Ecto neural progenitor cell (in vitro differentiated cells): ENCODE measurements around the gene MED16.

Experiments used
- DNase-seq: peaks from one replicate; pipeline ENCODE4 v3.0.0-alpha.2; 2018; ENCODE audit warnings: low spot score

MED16 gene

DNA sequence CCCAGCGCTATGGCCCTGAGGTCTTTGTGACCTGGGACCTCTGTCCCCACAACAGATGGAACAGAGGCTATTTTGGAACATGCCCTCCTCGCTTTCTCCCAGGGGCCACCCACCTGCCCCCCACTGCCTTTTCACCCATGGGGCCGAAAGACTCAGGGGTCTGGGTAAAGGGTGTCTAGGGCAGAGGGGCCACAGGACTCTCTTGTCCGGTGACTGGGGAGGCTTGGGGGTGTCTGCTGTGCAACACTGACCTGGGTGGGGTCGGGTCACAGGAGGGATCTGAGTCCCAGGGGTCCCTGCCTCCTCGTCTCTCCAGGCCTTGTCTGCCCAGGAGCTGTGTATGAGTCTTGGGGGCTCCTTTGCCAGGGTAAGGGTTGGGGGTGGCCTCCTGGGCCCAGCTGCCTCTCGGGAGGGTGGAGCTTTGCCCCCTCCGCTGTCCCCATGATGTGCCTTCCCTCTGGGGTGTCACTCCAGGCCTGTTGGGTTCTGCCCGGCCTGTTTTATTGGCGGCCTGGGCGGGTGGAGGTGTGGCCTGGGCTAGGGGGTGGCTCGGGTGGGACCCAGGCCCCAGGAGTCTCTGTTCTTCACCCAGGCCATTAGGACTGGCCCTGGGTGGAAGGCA, 34.9 kb upstream of the MED16 start:
- DNase-seq, result no peak

DNA sequence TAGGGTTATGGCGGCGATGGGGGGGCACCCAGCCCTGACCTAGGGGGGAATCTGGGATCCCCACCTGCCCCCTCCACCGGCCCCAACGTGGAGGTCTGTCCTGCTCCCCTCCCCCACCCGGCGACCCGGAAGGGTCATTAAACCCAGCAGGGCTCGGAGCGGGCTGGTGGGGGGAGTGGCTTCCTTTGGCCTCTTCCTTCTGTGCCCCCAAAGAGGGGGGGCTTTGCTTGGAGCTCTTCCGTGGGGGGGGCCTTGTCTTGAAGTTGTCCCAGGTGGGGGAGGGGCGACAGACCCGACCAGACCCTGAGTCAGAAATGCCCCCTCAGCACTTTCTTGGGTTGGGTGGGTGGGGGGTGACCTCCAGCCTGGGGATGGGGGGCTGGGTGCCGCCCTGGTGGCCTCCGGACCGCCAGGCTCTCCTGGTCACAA, 34.4 kb upstream of the MED16 start:
- no peak for DNase-seq

DNA sequence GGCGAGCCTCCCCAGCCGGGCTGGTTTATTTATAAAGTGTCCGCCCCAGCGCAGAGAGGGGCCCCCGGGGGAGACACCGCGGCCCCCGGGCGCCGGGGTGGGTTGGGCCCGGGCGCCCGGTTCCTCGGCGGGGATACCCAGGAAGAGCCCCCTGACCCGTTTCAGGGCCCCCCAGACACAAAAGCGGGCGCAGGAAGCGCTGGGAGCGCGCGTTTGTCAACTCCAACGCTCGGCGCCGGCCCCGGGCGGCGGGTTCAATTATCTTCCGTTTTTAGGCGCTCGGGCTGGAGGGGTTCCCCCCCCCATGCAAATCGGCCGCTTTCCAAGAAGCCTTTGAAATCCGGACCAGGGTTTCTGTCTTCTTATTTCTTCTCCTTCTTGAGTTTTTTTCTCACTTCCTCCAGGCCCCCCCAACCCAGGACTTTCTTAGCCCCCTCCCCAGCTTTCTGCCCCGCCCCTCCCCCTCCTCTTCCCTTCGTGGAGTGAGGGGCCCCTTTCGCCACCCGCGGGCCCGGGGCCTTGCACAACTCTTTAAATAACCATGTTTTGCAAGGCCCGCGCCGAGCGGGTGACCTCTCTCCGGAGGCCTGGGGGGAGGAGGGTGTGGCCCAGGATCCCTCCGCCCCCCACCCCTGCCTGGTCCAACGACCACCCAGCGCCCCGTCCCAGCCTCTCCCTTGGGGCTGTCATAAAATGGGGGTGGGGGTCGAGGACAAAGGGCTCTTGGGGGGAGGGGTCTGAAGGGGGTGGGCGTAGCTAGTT, 33.8 kb upstream of the MED16 start:
- peak; percentile 76 for DNase-seq

DNA sequence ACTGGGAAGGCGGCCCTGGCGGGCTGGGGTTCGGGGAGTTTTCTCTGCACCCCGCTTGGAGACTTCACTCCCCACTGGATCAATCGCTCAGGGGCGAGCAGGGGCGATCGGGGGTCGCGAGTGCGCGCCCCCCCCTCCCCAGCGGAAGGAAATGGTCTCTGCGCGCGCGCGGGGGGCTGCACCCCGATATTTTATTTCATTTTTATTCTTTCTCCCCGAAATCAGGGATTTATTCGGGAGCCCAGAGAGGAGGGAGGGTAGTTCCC, 33.3 kb upstream of the MED16 start:
- DNase-seq, result no peak

DNA sequence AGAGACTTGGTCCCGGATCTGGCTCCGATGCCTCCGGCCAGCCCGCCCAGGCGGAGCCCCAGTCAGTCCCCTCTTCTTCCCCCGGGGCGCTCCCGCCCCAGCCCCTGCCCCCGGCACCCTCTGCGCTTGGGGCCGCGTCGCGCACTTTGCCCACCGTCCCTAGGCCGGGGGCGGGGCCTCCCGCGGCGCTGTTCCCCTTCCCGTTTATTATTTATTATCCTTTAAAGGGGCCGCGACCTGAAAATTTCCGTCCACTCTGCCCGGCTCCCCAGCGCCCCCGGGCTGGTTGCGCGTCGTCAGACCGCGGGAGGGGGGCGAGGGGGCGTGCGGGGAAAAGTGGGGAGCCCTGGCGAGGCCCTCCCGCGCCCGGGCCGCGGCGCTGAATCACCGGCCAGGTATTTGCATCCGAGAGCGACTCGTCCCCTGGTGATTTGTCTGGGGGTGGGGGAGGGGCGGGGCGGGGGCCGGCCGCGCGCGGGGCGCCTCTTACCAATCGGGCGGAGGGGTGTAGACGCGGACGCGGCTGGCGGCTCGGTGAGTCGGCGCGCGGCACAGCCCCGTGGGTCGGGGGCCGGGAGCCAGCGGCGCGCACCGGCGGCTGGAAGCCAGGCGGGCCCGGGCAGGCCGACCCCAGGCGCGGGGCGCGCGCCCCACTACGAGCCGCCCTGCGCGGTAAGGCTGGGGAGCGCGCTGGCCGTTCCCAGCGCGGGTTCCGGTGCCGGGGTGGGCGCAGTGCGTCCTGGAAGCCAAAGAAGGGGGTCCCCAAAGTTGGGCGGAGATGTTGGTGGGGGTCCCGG, 32.7 kb upstream of the MED16 start, which contains the start of gene ARID3A:
ARID3A (plus strand) TSS at position 510 of the 797 bp plus-strand sequence. CDS start 3,494 bp downstream, outside the sequence.
- DNase-seq, result peak; percentile 90

DNA sequence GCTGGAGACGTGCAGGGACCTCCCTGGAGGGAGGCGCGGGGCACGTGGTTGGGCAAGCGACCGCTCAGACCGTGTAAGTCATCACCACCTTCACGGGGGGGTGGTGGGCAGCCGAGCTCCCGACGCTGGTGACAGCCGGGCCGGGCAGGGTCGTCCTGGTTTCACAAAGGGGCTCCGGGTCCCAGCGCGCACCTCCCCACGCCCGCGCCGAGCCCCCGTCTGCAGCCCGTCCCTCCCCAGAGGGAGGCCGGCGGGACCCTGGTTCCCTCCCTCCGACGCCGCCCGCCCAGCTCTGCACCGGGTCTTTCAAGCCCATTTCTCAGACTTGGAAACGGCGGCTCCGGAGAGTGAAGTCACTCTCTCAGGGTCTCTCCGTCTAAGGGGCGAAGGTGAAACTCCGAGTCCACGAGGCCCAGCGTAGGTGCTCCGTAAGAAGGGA, 32.1 kb upstream of the MED16 start:
- no peak for DNase-seq

DNA sequence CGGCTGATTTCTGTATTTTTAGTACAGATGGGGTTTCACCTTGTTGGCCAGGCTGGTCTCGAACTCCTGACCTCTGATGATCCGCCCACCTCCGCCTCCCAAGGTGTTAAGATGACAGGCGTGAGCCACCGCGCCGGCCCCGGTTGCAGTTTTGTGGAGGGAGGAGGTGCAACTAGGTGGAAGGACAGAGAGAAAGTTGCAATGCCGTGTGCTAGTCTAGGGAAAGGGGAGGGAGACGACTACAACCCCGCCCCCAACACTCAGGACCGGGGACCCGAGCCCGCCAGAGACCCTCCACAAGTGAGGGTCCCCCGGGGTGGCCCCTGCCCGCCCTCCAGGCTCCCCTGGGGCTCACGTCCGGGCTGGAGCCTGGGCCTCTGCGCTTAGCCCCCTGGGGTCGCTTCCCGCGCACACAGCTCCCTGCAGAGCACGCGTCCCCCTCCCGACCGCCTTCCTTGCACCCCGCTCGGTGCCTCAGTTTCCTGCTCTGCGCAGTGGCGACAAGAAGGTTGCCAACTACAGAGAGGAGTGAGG, 31.6 kb upstream of the MED16 start:
- no peak for DNase-seq

DNA sequence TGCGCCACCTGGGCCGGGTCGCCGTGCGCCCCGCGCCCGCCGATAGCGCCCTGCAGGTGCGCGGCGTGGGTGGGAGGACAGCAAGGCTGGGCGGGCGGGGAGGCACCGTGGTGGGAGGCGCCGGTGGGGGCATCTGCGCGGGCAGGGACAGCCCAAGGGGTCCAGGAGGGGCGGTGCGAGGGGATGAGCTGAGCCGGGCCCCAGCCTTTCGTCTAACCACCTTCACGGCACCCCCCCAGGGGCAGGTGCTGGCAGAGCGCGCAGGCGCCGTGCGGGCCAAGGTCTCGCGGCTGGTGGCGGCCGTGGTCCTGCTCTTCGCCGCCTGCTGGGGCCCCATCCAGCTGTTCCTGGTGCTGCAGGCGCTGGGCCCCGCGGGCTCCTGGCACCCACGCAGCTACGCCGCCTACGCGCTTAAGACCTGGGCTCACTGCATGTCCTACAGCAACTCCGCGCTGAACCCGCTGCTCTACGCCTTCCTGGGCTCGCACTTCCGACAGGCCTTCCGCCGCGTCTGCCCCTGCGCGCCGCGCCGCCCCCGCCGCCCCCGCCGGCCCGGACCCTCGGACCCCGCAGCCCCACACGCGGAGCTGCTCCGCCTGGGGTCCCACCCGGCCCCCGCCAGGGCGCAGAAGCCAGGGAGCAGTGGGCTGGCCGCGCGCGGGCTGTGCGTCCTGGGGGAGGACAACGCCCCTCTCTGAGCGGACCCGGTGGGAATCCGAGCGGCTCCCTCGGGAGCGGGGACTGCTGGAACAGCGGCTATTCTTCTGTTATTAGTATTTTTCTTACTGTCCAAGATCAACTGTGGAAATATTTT, 27.3 kb upstream of the MED16 start:
- DNase-seq, result peak; percentile 63

DNA sequence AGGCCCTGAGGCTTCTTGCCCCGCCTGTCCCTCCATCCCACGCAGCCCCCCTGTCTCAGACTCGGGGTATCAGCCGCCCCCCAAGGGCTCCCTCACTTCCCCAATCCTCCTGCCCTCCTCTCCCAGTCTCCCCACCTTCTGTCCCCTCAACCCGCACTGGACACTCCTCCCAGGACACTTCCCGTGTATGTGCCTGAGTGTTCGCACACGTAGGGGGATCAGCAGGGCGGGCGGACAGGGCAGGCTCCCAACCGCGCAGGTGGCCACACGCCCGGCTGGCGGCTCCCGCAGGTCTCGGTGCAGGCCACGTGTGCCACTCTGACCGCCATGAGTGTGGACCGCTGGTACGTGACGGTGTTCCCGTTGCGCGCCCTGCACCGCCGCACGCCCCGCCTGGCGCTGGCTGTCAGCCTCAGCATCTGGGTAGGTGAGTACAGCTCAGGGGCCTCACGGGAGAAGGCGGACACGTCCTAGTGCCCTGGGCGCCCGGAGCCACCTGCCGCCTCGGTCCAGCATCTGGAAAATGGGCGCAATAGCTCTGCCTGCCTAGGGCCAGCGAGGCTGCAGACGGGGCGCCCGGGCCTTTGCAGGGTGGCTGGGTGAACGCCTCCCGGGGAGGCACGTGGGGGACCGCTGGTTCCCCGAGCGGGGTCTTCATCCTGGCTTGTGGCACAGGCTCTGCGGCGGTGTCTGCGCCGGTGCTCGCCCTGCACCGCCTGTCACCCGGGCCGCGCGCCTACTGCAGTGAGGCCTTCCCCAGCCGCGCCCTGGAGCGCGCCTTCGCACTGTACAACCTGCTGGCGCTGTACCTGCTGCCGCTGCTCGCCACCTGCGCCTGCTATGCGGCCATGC, 26.4 kb upstream of the MED16 start:
- DNase-seq, result no peak

DNA sequence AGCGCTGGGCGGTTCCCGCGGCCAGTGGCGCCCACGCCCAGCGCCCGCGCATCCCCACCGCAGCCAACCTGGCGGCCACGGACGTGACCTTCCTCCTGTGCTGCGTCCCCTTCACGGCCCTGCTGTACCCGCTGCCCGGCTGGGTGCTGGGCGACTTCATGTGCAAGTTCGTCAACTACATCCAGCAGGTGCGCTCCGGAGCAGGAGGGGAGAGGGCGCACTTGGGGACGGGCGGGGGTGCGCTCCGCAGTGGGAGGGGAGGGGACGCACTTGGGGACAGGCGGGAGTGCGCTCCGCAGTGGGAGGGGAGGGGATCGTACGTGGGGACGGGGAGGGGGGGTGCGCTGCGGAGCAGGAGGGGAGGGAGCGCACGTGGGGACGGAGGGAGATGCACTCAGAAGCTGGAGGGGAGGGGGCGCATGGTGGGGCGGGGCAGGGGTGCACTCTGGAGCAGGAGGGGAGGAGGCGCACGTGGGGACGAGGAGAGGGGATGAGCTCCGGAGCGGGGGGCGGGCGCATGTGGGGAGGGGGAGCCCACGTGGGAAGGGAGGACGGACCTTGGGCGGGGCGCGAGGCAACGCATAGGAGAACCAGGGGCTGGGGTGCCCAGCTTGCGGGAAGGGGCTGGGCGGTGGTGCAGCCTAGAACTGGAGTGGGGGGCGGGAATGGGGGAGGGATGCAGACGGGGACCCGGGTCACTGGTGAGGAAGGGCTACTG, 25.7 kb upstream of the MED16 start:
- DNase-seq, result no peak

DNA sequence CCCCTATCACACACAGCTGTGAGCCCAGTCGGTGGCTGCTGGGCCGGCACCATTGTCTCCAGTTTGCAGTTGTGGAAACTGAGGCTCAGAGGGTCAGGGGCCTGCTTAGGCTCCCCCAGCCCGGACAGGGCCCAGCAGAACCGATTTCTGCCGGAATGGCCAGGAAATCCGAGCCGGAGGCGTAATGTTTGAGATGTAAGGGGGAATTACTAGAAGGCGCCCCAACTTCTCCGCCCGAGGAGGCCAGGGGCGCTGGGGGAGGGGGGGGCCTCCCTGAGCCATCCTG, 25.1 kb upstream of the MED16 start:
- DNase-seq, result no peak

DNA sequence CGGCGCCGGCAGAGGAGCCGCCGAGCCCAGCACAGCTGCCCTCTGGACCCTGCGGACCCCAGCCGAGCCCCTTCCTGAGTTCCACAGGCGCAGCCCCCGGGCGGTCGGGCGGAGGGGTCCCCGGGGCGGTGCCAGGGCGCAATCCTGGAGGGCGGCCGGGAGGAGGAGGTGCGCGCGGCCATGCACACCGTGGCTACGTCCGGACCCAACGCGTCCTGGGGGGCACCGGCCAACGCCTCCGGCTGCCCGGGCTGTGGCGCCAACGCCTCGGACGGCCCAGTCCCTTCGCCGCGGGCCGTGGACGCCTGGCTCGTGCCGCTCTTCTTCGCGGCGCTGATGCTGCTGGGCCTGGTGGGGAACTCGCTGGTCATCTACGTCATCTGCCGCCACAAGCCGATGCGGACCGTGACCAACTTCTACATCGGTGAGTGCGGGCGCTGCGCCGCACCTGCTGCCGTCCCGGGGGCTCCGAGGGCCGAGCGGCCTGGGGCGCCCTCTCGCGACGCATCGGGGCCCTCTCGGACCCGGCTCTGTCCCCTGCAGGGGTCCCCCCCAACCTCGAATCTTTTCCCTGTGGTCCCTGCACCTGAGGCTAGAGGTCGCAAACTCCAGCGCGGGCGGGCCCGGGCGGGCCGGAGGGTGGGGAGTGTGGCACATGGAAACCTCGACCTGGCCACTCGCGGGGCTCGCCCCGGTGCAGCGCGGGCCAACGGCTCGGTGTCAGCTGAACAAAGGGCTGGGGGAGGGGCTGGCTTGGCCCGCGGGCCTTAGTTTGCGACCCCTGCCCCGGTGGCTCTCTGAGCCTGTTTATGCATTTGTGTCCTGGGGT, 24.6 kb upstream of the MED16 start, which contains the start of gene KISS1R:
KISS1R (plus strand) TSS at position 11 of the 829 bp plus-strand sequence; CDS start at position 181, 170 bp downstream.
- DNase-seq, result peak; percentile 88

DNA sequence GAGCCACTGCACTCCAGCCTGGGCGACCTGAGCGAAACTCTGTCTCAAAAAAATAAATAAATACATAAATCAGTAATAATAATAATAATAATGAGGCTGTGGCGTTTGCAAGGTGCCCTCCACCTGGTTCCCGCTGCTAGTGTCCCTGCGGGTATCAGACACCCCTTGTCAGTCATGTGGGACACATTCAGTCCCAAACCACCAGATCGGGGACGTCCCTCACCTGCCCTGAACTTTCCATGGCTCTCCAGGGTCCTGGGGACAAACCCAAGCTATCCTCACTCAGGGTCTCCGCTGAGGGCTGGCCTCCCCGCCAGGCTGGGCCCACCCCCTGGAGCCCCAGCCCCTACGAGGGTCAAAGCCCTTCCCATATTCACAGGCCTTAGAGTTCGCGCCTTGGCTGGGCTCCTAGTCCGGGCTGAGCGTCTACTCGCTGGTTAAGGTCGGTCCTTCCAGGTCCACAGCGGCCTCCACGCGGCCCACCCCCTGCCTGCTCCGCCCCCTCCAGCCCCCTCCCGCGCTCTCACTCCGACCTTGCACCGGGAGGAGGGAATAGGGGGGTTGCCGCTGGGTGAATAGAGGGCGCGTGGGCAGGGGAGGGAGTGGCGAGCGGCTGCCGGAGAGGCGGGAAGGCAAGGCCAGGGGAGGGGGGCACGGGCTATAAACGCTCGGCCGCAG, 23.8 kb upstream of the MED16 start:
- peak; percentile 69 for DNase-seq

DNA sequence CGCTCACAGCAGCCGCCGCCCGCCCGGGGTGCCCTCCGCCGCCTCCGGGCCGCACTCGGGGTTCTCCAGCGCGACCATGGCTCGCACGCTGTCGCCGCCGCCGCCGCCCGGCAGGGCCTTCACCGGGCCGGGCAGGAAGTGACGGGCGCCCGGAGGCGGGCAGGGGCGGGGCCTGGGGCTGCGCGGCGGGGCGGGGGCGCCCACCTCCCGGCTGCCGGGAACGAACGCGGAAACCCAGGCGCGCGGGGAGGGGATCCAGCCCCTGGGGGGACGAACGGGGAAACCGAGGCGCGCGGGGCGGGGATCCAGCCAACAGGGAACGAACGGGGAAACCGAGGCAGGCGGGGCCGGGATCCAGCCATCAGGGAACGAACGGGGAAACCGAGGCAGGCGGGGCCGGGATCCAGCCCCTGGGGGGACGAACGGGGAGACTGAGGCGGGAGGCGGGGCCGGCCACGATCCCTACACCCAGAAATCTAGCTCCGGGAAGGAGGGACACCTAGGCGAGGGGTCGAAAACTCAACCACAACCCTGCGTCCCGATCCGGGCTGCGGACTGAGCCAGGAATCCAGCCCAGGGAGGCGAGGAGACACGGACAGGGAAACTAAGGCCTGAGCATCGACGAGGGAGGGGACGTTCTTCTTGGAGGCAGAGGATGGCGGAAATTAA, 20.2 kb upstream of the MED16 start, which contains the start of gene R3HDM4:
R3HDM4 (minus strand) TSS at position 140 of the 669 bp plus-strand sequence; CDS start at position 78, 62 bp downstream.
- DNase-seq, result peak; percentile 83

DNA sequence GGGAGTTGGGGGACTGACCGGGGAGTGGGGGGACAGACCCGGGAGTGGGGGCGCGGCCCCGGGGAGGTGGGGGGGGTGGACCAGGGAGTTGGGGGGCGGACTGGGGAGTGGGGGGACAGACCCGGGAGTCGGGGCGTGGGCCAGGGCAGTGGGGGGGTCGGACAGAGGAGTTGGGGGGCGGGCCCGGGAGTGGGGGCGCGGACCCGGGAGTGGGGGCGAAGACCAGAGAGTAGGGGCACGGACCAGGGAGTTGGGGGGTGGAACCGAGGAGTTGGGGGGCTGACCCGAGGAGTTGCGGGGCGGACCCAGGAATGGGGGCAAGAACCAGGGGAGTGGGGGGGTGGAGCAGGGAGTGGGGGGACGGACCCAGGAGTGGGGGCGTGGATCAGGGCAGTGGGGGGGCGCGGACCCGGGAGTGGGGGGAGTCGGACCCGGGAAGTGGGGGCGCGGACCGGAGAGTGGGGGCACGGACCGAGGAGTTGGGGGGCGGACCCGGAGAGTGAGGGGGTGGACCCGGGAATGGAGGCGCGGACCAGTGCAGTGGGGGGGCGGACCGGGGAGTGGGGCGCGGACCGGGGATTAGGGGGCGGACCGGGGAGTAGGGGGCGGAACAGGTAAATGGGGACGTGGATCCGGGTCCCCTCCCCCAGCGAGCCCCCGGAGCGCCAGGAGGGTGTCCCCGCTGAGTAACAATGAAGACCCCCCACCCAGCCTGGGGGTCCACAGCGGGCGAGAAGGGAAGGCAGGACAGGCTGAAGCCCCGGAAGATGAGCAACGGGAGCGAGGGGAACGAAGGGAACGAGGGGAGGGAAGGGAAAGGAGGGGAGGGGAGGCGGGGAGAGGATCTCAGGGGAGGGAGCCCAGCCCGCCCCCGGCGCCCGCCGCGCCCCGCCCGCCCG, 19.4 kb upstream of the MED16 start:
- DNase-seq, result no peak

DNA sequence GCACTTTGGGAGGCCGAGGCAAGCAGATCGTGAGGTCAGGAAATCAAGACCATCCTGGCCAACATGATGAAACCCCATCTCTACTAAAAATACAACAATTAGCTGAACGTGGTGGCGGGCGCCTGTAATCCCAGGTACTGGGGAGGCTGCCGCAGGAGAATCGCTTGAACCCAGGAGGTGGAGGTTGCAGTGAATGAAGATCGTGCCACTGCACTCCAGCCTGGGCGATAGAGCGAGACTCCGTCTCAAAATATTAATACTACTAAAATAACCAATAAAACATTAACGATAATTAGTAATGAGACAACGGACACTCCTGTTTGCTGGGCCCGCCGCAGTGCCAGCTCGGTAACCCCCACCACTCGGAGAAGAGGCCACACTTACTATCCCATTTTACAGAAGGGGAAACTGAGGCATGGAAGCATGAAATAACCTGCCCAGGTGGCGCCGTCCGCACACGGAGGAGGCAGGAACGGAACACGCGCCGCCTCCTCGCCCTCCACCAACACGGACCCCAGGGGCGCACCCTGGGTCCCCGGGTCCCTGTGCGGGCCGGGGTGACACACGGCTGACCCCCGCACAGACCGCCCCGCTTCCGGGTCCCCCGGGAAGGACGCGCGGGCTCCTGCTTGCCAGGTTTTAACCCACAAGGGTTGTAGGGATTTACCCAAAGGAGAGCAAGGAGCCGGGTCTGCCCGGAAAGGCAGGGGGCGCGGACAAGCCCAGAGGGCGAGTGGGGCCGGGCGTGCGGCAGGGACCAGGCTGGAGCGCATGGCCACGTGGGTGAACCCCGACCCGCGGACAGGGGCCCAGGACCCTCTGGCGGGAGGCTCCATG, 18.4 kb upstream of the MED16 start:
- no peak for DNase-seq
